Fibroblast of pulmonary artery (primary cell): Measurements from ENCODE around the gene SURF6.
"Not testable (repeated sequence)": the region's sequence is repeated elsewhere in the genome, so short reads cannot be mapped to it uniquely, and the experiment has no call there.

Experiments used
- DNase-seq: peaks from one replicate; pipeline ENCODE4 v3.0.0-alpha.2; 2010; ENCODE audit warnings: low read depth
- H3K4me3 ChIP-seq: replicated peaks from 2 replicates; pipeline ENCODE4 v1.5.1; 2011; ENCODE audit warnings: low read depth, mild to moderate bottlenecking, control low read depth, low read length, moderate library complexity
- CTCF ChIP-seq: IDR thresholded peaks from 2 replicates; pipeline ENCODE4 v1.5.1; 2011; ENCODE audit warnings: mild to moderate bottlenecking, control low read depth, low read length, inconsistent platforms; ENCODE audit errors: missing control alignments

The SURF6 gene

DNA sequence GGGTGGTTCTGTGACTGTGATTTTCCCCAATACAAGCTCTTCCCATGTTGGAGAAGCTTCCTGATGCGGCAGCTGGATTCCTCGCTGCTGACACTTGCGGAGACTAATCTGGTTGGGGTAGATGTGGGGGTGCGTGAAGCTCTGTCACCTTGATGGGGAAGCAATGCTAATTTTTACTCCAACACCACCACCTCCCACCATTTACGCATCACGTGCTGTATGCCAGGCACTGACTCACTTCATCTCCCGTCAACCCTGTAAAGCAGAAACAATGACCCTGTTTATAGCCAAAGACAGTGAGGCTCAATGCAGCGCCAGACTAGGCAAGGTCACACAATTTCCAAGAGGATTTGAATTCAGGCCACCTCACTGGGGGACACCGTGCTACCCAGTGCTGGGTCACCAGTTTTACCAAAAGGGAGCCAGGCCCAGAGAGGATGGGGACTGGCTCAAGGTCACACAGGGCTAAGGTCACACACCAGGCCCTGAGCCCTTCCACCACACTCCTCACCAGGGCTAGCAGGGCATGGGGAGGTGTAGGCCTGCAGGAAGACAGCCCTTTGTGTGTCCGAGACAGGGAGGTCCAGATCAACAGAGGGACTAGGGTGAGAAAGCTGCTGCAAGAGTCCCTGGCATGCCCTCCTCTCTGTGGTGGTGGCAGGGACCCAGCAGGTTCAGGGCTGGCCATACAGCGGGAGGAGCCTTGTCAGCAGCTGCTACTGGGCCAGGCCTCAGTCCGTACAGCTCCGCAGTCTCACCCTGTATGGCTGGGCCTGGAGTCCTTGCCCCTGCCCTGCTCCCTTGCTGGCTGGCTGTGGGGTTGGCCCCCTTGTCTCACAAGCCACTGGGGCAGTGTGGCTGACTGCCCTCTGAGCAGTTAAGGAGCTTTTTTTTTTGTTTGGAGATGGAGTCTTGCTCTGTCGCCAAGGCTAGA lies 43.4 kb upstream of the SURF6 start:
- DNase-seq: no peak
- no peak overlapping the region for H3K4me3 ChIP-seq
- TF ChIP-seq CTCF: no peak

GRCh38 chr9:133378408-133378962 lies 42.5 kb upstream of the SURF6 start:
- no peak for TF ChIP-seq CTCF
- no peak for DNase-seq
- no peak overlapping the region for H3K4me3 ChIP-seq

GRCh38 chr9:133377721-133378216 lies 41.8 kb upstream of the SURF6 start:
- no peak overlapping the region for H3K4me3 ChIP-seq
- DNase-seq: peak; percentile 31
- no peak for TF ChIP-seq CTCF

GRCh38 chr9:133377280-133377679 lies 41.3 kb upstream of the SURF6 start:
- DNase-seq, H3K4me3 ChIP-seq: not testable (repeated sequence)

GRCh38 chr9:133375724-133376654 lies 40.0 kb upstream of the SURF6 start, which contains the start of the genes STKLD1 and SURF4:
Gene STKLD1 (plus strand): TSS chr9:133376366. CDS start chr9:133376474, 108 bp downstream.
Gene SURF4 (minus strand): TSS chr9:133376060. CDS start chr9:133375969, 91 bp downstream.
- peak; percentile 97 for DNase-seq
- TF ChIP-seq CTCF: no peak
- H3K4me3 ChIP-seq: peak within 1 kb of the TSS; percentile 90

GRCh38 chr9:133375116-133375723 lies 39.2 kb upstream of the SURF6 start:
- peak overlapping the region; percentile 90 for H3K4me3 ChIP-seq
- DNase-seq: peak; percentile 44
- TF ChIP-seq CTCF: no peak
